ENCODE measurements around the gene ARHGAP24.

- TF ChIP-seq CTCF (IDR thresholded peaks at IDR 0.05) (no peak), POLR2A (IDR thresholded peaks at IDR 0.05) (no peak)
Observed at GRCh38 chr4:85774000-85774399, 299.1 kb downstream of the ARHGAP24 start.

Measured in breast epithelium (tissue), 3 donors.